ENCODE measurements around the gene ABLIM2.

- TF ChIP-seq CTCF (IDR thresholded peaks at IDR 0.05) (no peak), EZH2 (IDR thresholded peaks at IDR 0.05; ENCODE audit: borderline replicate concordance, insufficient read depth, low read depth, low read length, poor library complexity, severe bottlenecking) (no peak)
These were observed 190.9 kb downstream of the ABLIM2 start for GRCh38 chr4:7967501-7968261.
